Body of pancreas (tissue), 4 donors: ENCODE data around the gene RALGPS2.

ENCODE experiments used
- POLR2A ChIP-seq, 3 donors: fragments of 450-650 bp; IDR thresholded peaks; one replicate each; pipeline ENCODE4 v1.6.1; 2016; ENCODE audit warnings: antibody characterized with exemption in 3 of 3, mild to moderate bottlenecking in 2 of 3
- TF ChIP-seq, protein P1 (sequence below), 7 experiments: fragments of 450-650 bp in 4 of 7; fragments of 200-600 bp in 3 of 7; sonication (generic) in 3 of 7; IDR thresholded peaks; one replicate each; pipeline ENCODE4 v1.5.1; 2016 to 2019; ENCODE audit warnings: antibody characterized with exemption in 7 of 7

DNA sequence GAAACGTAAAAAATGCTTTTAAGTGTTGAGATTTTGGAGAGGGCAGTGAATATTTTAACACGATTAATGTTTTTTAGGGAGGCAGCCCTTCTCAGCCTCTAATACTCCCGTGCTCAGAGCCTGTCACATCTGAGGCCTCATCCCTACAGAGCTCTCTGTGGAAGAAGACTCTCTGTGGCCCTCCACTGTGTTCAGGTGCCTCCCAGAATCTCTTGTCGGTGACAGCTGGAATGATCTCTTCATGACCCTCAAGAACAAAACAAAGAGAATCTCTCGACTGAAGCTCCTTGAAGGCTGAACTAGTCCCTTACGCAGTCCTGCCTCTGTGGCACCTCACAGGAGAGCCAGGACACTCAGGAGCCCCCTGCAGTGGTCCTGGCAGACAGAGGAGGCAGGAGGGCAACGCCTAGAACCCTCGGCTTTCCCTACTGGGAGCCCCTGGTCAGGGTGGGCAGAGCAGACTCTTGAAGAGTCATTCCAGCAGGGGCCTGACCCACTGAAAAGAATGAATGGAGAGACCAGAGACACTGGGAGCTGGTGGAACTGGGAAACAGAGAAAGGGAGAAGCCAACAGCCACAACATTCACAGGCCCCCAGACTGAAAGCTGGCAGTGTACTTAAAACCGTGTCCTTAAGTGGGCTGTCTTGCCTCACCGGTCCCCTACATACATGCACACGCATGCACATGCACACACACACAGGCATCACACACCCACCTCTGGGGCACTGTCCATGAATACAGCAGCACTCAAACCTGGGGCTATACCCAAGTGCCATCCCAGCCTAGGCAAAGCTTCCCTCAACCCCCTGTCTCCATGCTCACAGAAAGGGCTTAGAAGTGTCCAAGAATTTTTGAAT lies 213.3 kb downstream of the RALGPS2 start:
- TF ChIP-seq POLR2A (IDR thresholded peaks at IDR 0.05) = no peak
- TF ChIP-seq, protein P1, sequence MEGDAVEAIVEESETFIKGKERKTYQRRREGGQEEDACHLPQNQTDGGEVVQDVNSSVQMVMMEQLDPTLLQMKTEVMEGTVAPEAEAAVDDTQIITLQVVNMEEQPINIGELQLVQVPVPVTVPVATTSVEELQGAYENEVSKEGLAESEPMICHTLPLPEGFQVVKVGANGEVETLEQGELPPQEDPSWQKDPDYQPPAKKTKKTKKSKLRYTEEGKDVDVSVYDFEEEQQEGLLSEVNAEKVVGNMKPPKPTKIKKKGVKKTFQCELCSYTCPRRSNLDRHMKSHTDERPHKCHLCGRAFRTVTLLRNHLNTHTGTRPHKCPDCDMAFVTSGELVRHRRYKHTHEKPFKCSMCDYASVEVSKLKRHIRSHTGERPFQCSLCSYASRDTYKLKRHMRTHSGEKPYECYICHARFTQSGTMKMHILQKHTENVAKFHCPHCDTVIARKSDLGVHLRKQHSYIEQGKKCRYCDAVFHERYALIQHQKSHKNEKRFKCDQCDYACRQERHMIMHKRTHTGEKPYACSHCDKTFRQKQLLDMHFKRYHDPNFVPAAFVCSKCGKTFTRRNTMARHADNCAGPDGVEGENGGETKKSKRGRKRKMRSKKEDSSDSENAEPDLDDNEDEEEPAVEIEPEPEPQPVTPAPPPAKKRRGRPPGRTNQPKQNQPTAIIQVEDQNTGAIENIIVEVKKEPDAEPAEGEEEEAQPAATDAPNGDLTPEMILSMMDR (IDR thresholded peaks at IDR 0.05) = no peak
